Astrocyte of the spinal cord (primary cell): ENCODE results near the gene RILPL1.

Experiments used
- DNase-seq: peaks from one replicate; pipeline ENCODE4 v3.0.0; 2011; ENCODE audit warnings: low read depth, low spot score
- H3K4me3 ChIP-seq: 2 replicates; pipeline ENCODE4 v1.5.1; 2011; ENCODE audit warnings: low read depth, mild to moderate bottlenecking, low read length, moderate library complexity
- CTCF ChIP-seq: IDR thresholded peaks from 2 replicates; pipeline ENCODE4 v1.5.1; 2012; ENCODE audit warnings: low read depth, mild to moderate bottlenecking, low read length, inconsistent platforms
- in situ Hi-C: cut with HindIII; loops from 2 replicates; pipeline ENCODE4 v1.10.0; 2017; ENCODE audit warnings: low sequenced_read_pairs

Gene RILPL1

GRCh38 chr12:123506843-123507236 lies 26.7 kb downstream of the RILPL1 start:
- DNase-seq = no peak
- TF ChIP-seq CTCF = no peak
- in situ Hi-C loops = no loop called here
- H3K4me3 ChIP-seq = no peak overlapping the region

- no peak overlapping the region for H3K4me3 ChIP-seq
- TF ChIP-seq CTCF = no peak
- no peak for DNase-seq
- in situ Hi-C loops = no loop called here
Observed at GRCh38 chr12:123506059-123506842, 27.3 kb downstream of the RILPL1 start.

DNA sequence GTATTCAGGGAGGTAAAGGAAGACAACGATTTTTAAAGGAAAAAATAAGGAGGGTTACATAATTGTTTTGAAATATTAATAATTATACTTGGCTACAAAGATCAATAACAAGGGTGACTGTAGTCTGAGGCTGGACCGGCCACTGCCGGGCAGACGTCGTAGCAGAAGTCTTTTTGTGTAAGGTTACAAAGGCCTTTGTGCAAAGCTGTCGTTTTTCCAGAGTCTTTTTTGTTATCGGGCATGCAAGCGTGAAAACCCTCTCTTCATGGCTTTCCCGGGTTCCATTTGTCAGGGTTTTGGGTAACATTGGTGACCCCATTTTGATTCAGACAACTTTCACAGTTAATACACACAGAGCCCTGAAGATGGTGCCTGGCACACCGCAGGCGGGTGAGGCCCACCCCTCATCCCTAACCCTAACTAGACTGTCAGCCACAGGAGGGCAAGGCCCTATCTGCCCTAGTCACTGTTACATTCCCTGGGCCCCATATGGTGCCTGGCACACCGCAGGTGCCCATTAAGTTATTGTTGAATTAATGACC lies 31.3 kb downstream of the RILPL1 start:
- no peak overlapping the region for H3K4me3 ChIP-seq
- DNase-seq = no peak
- no peak for TF ChIP-seq CTCF
- in situ Hi-C loops = no loop called here

DNA sequence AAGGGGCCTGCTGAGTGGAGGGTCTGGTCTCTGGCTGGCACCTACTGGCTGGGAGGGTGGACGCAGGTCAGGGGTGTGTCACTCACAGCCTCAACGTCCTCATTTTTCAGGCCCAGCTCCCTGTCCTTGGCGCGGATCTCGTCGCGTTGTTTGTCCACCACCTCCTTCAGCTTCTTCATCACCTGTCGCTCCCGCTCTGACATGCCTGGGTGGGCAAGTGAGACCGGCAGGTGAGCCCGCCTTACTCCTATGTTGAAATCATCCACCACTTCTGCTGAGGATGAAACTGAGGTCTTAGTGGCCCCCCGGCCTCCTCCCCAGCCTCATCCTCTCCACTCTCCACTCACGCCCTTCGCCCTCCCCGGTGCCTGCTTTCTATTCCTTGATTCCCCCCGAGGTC lies 34.2 kb downstream of the RILPL1 start:
- H3K4me3 ChIP-seq = no peak overlapping the region
- no peak for DNase-seq
- in situ Hi-C loops = no loop called here
- TF ChIP-seq CTCF = no peak

- in situ Hi-C loops = no loop called here
- no peak overlapping the region for H3K4me3 ChIP-seq
- no peak for TF ChIP-seq CTCF
- DNase-seq = no peak
Observed at GRCh38 chr12:123498126-123498825, 35.2 kb downstream of the RILPL1 start.

GRCh38 chr12:123497065-123497464 lies 36.5 kb downstream of the RILPL1 start:
- in situ Hi-C loops = no loop called here
- TF ChIP-seq CTCF = no peak
- no peak for DNase-seq
- no peak overlapping the region for H3K4me3 ChIP-seq
